HG03196 (cell line): ENCODE measurements around the gene PBX3.
A peak's percentile ranks its signal among the peaks of the same experiment; 100 is the strongest.

Experiments
- ATAC-seq: cut with Tn5 transposase; IDR thresholded peaks from one replicate; pipeline ENCODE4 v1.9.1; 2021; ENCODE audit not compliant: unreplicated experiment

The PBX3 gene

GRCh38 chr9:125747053-125747764 is at the start of gene PBX3:
Gene PBX3 (plus strand): TSS chr9:125747373.
- ATAC-seq, result peak; percentile 21

- ATAC-seq, result no peak
These were observed 47.3 kb upstream of the PBX3 start for GRCh38 chr9:125699870-125700269.

GRCh38 chr9:125700791-125701190 is 46.4 kb upstream of the PBX3 start:
- ATAC-seq, result peak; percentile 90

- ATAC-seq, result no peak
These were observed 45.8 kb upstream of the PBX3 start for GRCh38 chr9:125701351-125701750.

GRCh38 chr9:125703662-125704061 is 43.5 kb upstream of the PBX3 start:
- ATAC-seq, result no peak

- no peak for ATAC-seq
These were observed 41.3 kb upstream of the PBX3 start for GRCh38 chr9:125705893-125706292.

GRCh38 chr9:125706651-125707471 is 40.3 kb upstream of the PBX3 start, which contains the start of gene MAPKAP1:
Gene MAPKAP1 (minus strand): TSS chr9:125707208. CDS start chr9:125672574, 34,634 bp downstream.
- peak; percentile 93 for ATAC-seq

GRCh38 chr9:125707472-125707804 is 39.7 kb upstream of the PBX3 start:
- ATAC-seq, result no peak

GRCh38 chr9:125726456-125727132 is 20.6 kb upstream of the PBX3 start:
- ATAC-seq, result no peak

GRCh38 chr9:125730168-125730567 is 17.0 kb upstream of the PBX3 start:
- no peak for ATAC-seq

GRCh38 chr9:125732562-125732961 is 14.6 kb upstream of the PBX3 start:
- ATAC-seq, result no peak

GRCh38 chr9:125739436-125739835 is 7.7 kb upstream of the PBX3 start:
- ATAC-seq, result no peak

- ATAC-seq, result no peak
These were observed 4.5 kb upstream of the PBX3 start for GRCh38 chr9:125742657-125743056.

- ATAC-seq, result no peak
These were observed 3.3 kb upstream of the PBX3 start for GRCh38 chr9:125743682-125744428.

GRCh38 chr9:125744616-125745015 is 2.6 kb upstream of the PBX3 start:
- ATAC-seq, result no peak

- no peak for ATAC-seq
These were observed 2.2 kb upstream of the PBX3 start for GRCh38 chr9:125745018-125745417.

GRCh38 chr9:125745682-125746016 is 1.5 kb upstream of the PBX3 start:
- ATAC-seq, result no peak

- peak; percentile 64 for ATAC-seq
These were observed 978 bp upstream of the PBX3 start for GRCh38 chr9:125746017-125746773.

GRCh38 chr9:125746774-125747052 is 460 bp upstream of the PBX3 start:
- peak; percentile 10 for ATAC-seq

GRCh38 chr9:125747765-125748445 is 732 bp downstream of the PBX3 start:
- no peak for ATAC-seq
